GM19468 (cell line): ENCODE data around the gene NOX1.
A peak's percentile ranks its signal among the peaks of the same experiment; 100 is the strongest.
"Not testable (repeated sequence)": the region's sequence is repeated elsewhere in the genome, so short reads cannot be mapped to it uniquely, and the experiment has no call there.

Source experiments
- ATAC-seq: cut with Tn5 transposase; IDR thresholded peaks from one replicate; pipeline ENCODE4 v1.9.1; 2021; ENCODE audit warnings: mild to moderate bottlenecking, moderate library complexity, moderate number of reproducible peaks; ENCODE audit not compliant: unreplicated experiment; ENCODE audit errors: extremely low read depth

NOX1 gene

DNA sequence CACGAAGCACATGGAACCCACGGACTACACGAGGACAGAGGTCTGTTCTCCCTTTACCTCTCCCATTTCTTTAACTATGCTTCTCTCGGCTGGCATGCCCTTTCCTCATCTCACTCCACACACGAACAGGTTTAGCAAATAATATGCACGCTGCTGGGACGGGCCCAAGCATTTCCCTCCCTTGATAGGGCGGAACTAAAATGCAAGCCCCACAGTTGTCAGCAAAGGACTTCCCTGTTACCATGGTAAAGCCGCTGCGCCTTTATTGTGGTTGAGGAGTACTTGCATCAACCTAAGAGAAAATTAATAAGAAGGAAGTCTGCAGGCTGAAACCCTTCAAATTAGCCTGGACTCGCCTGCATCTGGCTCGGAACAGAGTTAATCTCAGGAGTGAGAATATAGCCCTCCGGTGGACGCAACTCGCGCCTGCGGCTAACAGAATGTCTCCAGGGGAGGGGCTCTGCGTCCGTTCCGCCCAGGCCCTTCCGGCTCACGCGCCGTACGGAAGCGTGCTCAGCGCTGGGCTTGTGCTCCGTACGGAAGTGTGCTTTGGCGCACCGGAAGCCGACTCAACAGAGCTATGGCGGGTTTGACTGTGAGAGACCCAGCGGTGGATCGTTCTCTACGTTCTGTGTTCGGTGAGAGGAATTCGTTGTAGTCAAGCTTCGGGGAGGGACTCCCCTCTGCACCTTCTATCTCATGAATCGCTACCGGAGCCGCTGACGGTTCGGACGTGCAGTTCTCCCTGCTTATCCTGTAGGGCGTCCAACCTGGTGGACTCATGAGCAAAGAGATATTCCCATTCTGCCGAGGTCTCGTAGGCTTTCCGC lies 54.1 kb downstream of the NOX1 start, which contains the start of gene CSTF2:
CSTF2 (plus strand) TSS at position 555 of the 830 bp plus-strand sequence; CDS start at position 581, 26 bp downstream.
- ATAC-seq, result peak; percentile 98

DNA sequence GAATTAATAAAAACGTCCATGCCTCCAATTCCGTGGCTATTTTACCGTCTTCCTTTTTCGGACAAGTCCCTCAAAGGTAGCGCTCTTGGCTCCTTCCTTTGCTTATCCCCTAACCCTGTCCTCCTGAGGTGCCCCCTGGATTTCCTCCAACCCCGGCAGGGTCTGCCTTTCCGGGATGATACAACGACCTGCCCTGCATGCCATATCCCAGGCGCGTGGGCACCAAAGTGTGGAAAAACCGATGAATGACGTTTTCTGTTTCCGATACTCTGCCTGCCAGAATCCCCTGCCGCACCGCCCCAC lies 54.7 kb downstream of the NOX1 start:
- no peak for ATAC-seq

DNA sequence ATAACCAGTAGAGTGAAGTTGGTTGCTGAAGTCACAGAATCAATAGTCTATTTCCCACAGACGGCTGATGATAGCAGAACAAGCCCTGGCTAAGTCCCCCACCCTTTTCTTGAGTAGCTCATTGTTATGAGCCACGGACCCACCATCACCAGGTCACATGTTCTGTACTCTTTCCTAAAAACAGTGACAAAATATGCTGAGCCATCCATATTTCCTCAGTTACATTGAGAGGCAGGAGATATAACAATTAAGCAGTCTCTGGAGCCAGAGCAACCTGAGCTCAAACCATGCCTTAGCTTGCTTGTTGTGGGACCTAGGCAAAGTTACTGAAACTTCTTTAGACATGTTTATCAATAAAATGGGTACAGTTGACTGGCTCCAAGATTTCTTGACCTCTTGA lies 56.8 kb downstream of the NOX1 start:
- no peak for ATAC-seq

DNA sequence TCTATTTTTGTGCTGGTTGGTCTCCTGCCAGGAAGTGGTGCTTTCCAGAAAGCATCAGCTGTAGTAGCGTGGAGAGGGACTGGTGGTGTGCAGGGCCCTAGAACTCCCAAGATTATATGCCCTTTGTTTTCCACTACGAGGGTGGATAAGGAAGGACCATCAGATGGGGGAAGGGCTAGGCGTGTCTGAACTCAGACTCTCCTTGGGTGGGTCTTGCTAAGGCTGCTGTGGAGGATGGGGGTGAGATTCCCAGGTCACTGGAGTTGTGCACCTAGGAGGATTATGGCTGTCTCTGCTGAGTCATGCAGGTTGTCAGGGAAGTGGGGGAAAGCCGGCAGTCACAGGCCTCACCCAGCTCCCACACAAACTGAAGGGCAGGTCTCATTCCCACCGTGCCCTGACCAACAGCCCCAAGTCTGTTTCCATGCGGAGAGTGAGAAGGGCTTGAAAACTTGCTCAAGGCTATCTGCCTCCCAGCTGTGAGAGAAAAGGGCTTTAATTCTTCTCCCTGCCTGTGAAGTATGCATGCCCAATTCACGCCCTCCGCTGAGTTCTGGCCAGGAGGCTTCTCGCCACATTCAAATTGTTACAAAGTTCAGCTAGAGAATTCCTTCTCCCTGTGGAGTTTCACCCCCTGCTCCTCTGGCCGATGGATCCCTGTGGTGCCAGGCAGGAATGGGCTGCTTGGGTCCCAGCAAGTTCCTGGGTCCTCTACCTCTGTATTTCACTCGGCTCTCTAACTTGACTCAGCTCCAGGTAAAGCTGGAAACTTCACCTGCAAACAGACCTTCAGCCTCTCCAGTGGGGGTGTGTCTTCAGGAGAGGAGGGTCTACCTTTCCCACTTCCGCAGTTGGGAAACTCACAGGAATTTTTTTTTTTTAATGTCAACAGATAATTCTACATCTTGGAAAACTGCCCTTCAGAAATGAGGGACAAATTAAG lies 61.7 kb downstream of the NOX1 start:
- no peak for ATAC-seq

DNA sequence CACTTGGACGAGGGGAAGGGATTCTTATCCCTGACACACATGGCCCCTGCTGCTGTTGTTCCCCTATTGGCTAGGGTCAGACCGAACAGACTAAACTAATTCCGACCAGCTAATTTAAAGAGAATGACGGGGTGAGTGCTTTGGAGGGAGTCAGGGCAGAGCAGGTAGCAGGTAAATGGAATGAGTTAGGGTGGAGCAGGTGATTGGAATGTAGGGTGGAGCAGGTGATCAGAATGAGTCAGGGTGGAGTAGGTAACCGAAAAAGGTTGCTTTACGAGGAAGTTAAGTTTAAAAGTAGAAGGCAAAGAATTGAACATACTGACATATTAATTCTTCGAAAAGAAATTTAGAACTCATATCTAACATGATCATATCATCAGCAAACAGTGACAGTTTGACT lies 65.9 kb downstream of the NOX1 start:
- not testable (repeated sequence) for ATAC-seq

DNA sequence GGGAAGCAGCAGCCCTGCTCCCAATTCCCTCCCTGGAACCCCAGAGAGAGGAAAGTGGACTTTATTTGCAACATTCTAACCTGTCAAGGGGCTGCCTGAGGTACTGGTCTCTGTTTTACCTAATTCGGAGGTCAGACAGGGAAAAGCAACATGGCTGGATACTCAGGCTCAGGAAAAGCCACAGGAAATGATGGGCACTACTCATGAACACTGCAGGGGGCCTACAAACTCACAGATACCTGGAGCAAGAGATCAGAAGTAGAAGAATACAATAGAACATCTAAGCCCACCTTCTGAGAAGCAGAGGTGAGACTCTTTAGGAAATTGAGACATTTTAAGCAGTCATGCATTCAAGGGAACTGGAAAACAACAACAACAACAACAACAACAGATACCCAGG lies 69.4 kb downstream of the NOX1 start:
- no peak for ATAC-seq

DNA sequence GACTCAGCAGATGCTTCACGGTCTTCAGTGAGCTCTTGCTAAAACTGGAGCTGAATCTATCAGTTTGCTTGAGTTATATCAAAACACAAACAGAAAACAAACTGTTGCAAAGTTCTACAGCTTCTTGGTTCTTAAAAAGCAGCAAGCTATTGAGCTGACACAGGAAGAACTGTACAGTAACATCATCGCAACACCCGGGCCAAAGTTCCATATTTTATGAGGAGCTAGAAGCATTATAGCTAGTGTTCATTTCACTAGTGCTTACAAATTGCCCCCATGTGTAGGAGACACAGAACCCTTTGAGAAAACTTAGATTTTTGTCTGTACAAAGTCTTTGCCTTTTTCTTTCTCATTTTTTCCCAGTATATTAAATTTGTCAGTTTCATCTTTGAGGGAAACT lies 71.3 kb downstream of the NOX1 start:
- no peak for ATAC-seq

DNA sequence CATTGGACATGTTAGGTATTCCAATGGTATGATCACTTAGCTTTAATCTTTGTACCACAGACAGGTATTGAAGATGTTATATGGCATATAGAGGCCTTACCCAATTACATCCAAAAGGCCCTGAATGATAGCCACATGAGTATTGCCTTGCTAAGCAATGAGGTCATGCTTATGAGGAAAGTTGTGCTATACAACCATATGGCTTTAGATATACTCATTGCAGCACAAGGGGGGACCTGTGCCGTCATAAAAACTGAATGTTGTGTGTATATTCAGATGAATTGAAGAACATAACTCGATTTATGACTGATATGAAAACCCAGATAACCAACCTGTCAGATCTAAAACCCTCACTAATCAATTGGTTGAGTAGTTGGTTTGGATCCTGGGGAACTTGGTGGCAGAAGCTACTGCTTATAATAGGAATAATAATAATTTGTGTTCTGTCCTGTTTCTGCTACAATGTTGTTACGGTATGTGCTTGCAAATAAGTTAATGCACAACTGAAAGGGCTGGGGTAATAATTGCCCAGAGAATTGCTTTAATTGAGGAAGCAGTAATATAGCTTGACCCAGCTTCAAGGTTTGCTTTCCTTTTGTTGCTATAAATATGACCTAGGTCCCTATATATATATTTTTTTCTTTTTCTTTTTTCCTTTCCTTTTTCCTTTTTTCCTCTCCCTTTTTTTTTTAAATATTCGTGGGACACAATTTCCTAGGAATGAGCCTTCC lies 75.5 kb downstream of the NOX1 start:
- ATAC-seq, result no peak

DNA sequence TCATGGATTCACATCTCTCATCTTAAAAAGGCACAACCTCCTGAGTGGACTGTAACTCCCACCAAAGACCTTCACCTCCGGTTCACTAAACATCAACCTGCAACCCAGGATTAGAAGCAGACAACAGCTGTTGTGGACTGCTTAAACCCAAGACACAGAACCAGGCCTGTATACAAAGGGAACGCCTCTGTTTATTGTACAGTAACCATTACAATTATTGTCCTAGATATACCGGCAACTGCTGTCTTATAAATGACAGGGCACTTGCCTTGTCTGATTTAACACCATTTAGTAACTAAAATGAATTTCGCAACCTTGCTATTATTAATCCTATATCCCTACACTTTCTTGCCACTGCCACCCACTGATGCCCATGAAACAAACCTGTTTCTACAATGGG lies 76.8 kb downstream of the NOX1 start:
- no peak for ATAC-seq

DNA sequence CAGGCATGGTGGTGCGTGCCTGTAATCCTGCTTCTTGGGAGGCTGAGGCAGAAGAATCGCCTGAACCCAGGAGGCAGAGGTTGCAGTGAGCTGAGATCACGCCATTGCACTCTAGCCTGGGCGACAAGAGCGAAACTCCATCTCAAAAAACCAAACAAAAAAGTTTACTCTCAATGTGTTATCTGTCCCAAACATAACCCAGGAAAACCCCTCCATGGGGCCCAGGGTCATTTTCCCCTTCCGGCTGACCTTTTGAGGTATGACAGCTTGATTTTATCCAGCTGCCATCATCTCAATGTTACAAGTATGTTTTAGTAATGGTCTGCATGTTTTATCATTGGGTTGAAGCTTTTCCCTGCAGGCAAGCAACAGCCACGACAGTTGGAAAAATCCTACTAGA lies 77.8 kb downstream of the NOX1 start:
- ATAC-seq, result not testable (repeated sequence)
